SK-MEL-5 (cell line): ENCODE results near the gene ALPG. TPM values are rescaled to one million over a fixed set of nuclear protein-coding genes. Genes with fewer than 3 reads are reported as not detected.
"Not testable (repeated sequence)": the region's sequence is repeated elsewhere in the genome, so short reads cannot be mapped to it uniquely, and the experiment has no call there.

Experiments used
- DNase-seq: peaks from one replicate; pipeline ENCODE4 v3.0.0-alpha.2; 2016; ENCODE audit warnings: low read depth, low spot score
- in situ Hi-C: cut with HindIII; loops from 2 replicates; pipeline ENCODE4 v1.10.0; 2016; ENCODE audit warnings: low sequenced_read_pairs, high pct_unique_total_duplicates, low pct_unique_long_range_greater_than_20kb
- total RNA-seq: library from RNA; depleted of rRNA; stranded (reverse); fragments of >200 nt; shearing (Covaris generic); gene quantifications from 2 replicates; pipeline ENCODE4 v1.2.3, GENCODE V29; 2014

ALPG gene
- total RNA-seq, 1 experiment from 2014 or later: not detected

- in situ Hi-C loops: no loop called here
- no peak for DNase-seq
These were observed 32.3 kb upstream of the ALPG start for GRCh38 chr2:232374356-232374755.

- DNase-seq: no peak
- in situ Hi-C loops: no loop called here
These were observed 31.5 kb upstream of the ALPG start for GRCh38 chr2:232375164-232375563.

- no peak for DNase-seq
- in situ Hi-C loops: no loop called here
These were observed 30.4 kb upstream of the ALPG start for GRCh38 chr2:232376260-232376659.

- no peak for DNase-seq
- in situ Hi-C loops: no loop called here
These were observed 29.9 kb upstream of the ALPG start for GRCh38 chr2:232376713-232377112.

- no peak for DNase-seq
- in situ Hi-C loops: no loop called here
These were observed 29.3 kb upstream of the ALPG start for GRCh38 chr2:232377319-232377718.

- no peak for DNase-seq
These were observed 28.6 kb upstream of the ALPG start for GRCh38 chr2:232377841-232378734.

GRCh38 chr2:232378735-232379151, 27.9 kb upstream of the ALPG start, which contains the start of gene ALPP:
TSS of gene ALPP (plus strand) at chr2:232378751. CDS start at chr2:232378803, 52 bp downstream.
- in situ Hi-C loops, DNase-seq: not testable (repeated sequence)

More at GRCh38 chr2:232377841-232378734, 28.6 kb upstream of the ALPG start:
- in situ Hi-C loops: no loop called here

GRCh38 chr2:232379610-232380590, 26.7 kb upstream of the ALPG start:
- DNase-seq, in situ Hi-C loops: not testable (repeated sequence)

GRCh38 chr2:232381204-232382031, 25.2 kb upstream of the ALPG start:
- in situ Hi-C loops, DNase-seq: not testable (repeated sequence)

- in situ Hi-C loops: no loop called here
- no peak for DNase-seq
These were observed 24.1 kb upstream of the ALPG start for GRCh38 chr2:232382331-232383225.

GRCh38 chr2:232384466-232384865, 22.2 kb upstream of the ALPG start:
- DNase-seq: no peak
- in situ Hi-C loops: no loop called here

- DNase-seq, in situ Hi-C loops: not testable (repeated sequence)
These were observed 21.6 kb upstream of the ALPG start for GRCh38 chr2:232385058-232385457.

- in situ Hi-C loops: no loop called here
- peak; percentile 63 for DNase-seq
These were observed 20.8 kb upstream of the ALPG start for GRCh38 chr2:232385660-232386489.

GRCh38 chr2:232386490-232386739, 20.2 kb upstream of the ALPG start:
- no peak for DNase-seq
- in situ Hi-C loops: no loop called here

- in situ Hi-C loops: no loop called here
- no peak for DNase-seq
These were observed 19.7 kb upstream of the ALPG start for GRCh38 chr2:232386740-232387450.
